ENCODE results near the gene SCYL1.

SCYL1 gene

DNA sequence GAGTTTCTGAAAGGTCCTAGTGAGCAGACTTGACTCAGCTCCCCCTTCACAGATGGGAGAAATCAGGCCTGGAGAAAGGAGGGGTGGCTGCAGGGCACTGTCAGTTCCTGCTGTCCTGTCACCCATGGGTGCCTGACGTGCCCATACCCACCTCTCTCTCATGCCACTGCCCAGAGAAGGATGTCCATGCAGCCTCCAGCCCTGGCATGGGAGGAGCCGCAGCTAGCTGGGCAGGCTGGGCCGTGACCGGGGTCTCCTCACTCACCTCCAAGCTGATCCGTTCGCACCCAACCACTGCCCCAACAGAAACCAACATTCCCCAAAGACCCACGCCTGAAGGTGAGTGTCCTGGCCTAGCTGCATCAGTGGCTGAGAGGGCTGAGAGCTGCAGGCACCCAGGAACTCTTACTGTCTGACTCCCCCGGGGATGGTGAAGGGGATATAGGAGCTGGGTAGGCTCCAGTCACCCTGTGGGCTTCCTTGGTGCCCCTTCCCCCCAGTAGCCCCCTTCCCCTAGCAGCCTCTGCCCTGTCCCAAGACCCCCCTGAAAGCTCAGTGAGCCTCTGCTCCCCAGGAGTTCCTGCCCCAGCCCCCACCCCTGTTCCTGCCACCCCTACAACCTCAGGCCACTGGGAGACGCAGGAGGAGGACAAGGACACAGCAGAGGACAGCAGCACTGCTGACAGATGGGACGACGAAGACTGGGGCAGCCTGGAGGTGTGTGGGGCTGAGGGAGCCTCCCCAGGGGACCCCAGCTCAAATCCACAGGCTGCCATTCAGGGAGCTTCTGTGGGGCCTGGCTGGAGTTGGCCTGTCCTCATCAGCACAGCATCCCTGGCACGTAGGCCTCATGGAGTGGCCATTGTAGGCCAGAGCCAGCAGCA is 11.8 kb downstream of the SCYL1 start:
- TF ChIP-seq, protein P1, sequence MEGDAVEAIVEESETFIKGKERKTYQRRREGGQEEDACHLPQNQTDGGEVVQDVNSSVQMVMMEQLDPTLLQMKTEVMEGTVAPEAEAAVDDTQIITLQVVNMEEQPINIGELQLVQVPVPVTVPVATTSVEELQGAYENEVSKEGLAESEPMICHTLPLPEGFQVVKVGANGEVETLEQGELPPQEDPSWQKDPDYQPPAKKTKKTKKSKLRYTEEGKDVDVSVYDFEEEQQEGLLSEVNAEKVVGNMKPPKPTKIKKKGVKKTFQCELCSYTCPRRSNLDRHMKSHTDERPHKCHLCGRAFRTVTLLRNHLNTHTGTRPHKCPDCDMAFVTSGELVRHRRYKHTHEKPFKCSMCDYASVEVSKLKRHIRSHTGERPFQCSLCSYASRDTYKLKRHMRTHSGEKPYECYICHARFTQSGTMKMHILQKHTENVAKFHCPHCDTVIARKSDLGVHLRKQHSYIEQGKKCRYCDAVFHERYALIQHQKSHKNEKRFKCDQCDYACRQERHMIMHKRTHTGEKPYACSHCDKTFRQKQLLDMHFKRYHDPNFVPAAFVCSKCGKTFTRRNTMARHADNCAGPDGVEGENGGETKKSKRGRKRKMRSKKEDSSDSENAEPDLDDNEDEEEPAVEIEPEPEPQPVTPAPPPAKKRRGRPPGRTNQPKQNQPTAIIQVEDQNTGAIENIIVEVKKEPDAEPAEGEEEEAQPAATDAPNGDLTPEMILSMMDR (IDR thresholded peaks at IDR 0.05; ENCODE audit: low read depth, low read length) = no peak
- Histone ChIP-seq H3K27me3 (no peaks in the 10 kb centered on the region), H3K4me1 (no peaks in the 10 kb centered on the region), H3K4me3 (ENCODE audit: low read depth, low read length) (no peak overlapping the region), H3K36me3 (no peaks in the 10 kb centered on the region), H3K9me3 (no peaks in the 10 kb centered on the region)
- no peak for DNase-seq

DNA sequence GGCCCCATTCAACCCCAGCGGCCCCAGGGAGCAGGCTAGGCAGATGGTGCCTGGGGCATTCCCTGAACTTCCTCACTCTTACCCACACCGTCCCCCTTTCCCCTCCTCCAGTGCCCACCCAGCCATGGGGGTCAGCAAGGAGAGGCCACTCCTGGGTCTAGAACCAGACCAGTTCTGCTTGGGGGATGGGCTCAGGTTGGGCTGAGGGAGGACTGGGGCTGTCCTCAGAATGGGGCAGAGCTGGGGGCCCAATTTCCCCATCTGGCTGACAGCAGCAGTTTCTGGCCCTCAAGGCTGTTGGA is 12.4 kb downstream of the SCYL1 start:
- no peaks in the 10 kb centered on the region for H3K27me3 ChIP-seq
- H3K4me3 ChIP-seq (ENCODE audit: low read depth, low read length) = no peak overlapping the region
- no peak for DNase-seq
- no peaks in the 10 kb centered on the region for H3K9me3 ChIP-seq
- H3K36me3 ChIP-seq = no peaks in the 10 kb centered on the region
- TF ChIP-seq, protein P1 (IDR thresholded peaks at IDR 0.05; ENCODE audit: low read depth, low read length) = no peak
- no peaks in the 10 kb centered on the region for H3K4me1 ChIP-seq

DNA sequence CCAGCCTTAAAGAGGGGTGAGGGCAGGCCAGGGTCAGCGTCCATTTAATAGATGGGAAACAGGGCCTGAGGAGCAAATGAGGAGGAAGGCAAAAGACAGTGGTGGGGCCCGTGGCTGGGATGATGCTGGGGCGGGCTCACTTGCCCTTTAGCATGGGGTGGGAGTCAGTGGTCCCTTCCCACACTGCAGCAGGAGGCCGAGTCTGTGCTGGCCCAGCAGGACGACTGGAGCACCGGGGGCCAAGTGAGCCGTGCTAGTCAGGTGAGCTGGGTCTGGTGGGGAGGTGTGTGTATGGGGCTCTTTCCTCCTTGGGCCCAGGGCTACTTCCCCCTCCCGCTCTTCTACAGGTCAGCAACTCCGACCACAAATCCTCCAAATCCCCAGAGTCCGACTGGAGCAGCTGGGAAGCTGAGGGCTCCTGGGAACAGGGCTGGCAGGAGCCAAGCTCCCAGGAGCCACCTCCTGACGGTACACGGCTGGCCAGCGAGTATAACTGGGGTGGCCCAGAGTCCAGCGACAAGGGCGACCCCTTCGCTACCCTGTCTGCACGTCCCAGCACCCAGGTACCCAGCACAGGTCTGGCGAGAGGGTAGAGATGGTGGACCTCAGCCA is 12.8 kb downstream of the SCYL1 start:
- no peaks in the 10 kb centered on the region for H3K9me3 ChIP-seq
- DNase-seq = no peak
- H3K4me1 ChIP-seq = no peaks in the 10 kb centered on the region
- H3K36me3 ChIP-seq = no peaks in the 10 kb centered on the region
- H3K27me3 ChIP-seq = no peaks in the 10 kb centered on the region
- H3K4me3 ChIP-seq (ENCODE audit: low read depth, low read length) = no peak overlapping the region
- TF ChIP-seq, protein P1 (IDR thresholded peaks at IDR 0.05; ENCODE audit: low read depth, low read length) = no peak

DNA sequence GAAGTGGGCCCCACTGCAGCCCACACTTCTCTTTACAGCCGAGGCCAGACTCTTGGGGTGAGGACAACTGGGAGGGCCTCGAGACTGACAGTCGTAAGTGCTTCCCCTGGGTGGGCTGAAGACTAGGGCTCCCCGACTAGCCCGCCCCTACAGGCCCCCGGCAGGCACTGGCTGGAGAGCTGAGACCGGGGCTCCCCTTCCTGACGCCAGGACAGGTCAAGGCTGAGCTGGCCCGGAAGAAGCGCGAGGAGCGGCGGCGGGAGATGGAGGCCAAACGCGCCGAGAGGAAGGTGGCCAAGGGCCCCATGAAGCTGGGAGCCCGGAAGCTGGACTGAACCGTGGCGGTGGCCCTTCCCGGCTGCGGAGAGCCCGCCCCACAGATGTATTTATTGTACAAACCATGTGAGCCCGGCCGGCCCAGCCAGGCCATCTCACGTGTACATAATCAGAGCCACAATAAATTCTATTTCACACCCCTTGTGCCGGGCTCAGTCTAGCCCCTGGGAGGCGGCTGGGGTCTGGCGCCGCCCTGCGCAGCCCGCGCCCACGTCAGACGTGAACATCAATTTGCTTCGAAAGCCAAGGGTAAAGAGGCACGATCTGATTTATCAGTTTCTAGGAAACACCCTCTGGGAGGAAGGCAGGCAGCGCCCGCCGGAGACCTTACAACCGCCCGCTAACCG is 13.5 kb downstream of the SCYL1 start:
- no peaks in the 10 kb centered on the region for H3K36me3 ChIP-seq
- H3K4me1 ChIP-seq = no peaks in the 10 kb centered on the region
- no peak for DNase-seq
- no peaks in the 10 kb centered on the region for H3K27me3 ChIP-seq
- no peaks in the 10 kb centered on the region for H3K9me3 ChIP-seq
- H3K4me3 ChIP-seq (ENCODE audit: low read depth, low read length) = no peak overlapping the region
- TF ChIP-seq, protein P1 (IDR thresholded peaks at IDR 0.05; ENCODE audit: low read depth, low read length) = no peak

DNA sequence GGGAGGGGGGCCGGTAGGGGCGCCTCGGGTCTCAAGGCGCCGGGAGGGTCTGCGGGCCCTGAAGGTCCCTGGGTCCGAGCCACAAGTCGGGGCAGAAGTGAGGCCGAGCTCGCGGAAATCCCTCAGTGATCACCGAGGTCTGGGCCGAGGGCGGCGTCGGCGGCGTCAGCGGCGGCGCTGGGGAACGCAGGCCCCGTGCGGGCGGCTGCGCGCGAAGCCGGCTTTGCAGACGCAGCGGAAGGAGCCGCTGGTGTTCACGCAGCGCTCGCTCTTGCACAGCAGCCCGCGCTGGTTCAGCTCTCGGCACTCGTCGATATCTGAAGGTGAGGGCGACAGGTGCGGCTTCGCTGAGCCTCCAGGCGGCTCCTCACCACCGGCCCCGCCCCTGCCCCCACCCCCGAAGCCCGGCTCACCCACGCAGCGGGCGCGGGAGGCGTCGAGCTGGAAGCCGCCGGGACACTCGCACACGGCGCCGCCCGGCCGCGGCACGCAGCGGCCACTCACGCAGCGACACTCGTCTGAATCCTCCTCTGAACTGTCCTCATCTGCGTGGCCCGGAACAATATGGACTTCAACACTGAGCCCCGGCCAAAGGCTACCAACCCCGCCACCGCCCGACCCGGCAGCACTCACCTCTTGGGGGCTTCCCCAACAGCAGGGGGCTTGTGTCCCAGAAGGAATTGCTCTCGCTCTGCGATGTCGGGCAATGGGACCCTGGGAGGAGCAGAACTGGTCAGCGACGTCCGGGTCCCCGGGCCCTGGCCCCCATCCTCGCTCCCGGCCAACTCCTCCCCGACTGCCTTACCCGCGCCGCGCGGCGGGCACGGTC is 14.2 kb downstream of the SCYL1 start:
- TF ChIP-seq, protein P1 (IDR thresholded peaks at IDR 0.05; ENCODE audit: low read depth, low read length) = no peak
- Histone ChIP-seq H3K9me3 (no peaks in the 10 kb centered on the region), H3K4me3 (ENCODE audit: low read depth, low read length) (no peak overlapping the region), H3K27me3 (no peaks in the 10 kb centered on the region), H3K36me3 (no peaks in the 10 kb centered on the region), H3K4me1 (no peaks in the 10 kb centered on the region)
- DNase-seq = no peak

Data from BE2C (cell line).